Stomach (tissue), 4 donors: ENCODE measurements around the gene PHACTR3.

Experiments
- EP300 ChIP-seq: sonication (generic); formaldehyde crosslinking; IDR thresholded peaks from one replicate; pipeline ENCODE4 v1.6.1; 2017; ENCODE audit warnings: antibody characterized with exemption
- POLR2A ChIP-seq, 4 donors: fragments of 450-650 bp; IDR thresholded peaks; one replicate each; pipeline ENCODE4 v1.6.1; 2016; ENCODE audit warnings: antibody characterized with exemption in 4 of 4, control low read depth in 2 of 4, mild to moderate bottlenecking in 1 of 4, moderate library complexity in 1 of 4
- POLR2AphosphoS5 ChIP-seq, 3 donors: sonication (generic); formaldehyde crosslinking; IDR thresholded peaks; one replicate each; pipeline ENCODE4 v1.6.1; 2016; ENCODE audit warnings: antibody characterized with exemption in 3 of 3
- TF ChIP-seq, protein P1 (sequence below), 7 experiments: fragments of 450-650 bp in 4 of 7; fragments of 200-600 bp in 3 of 7; sonication (generic) in 3 of 7; IDR thresholded peaks; one replicate each; pipeline ENCODE4 v1.5.1; 2016 to 2019; ENCODE audit warnings: antibody characterized with exemption in 7 of 7, control low read depth in 2 of 7, mild to moderate bottlenecking in 1 of 7

DNA sequence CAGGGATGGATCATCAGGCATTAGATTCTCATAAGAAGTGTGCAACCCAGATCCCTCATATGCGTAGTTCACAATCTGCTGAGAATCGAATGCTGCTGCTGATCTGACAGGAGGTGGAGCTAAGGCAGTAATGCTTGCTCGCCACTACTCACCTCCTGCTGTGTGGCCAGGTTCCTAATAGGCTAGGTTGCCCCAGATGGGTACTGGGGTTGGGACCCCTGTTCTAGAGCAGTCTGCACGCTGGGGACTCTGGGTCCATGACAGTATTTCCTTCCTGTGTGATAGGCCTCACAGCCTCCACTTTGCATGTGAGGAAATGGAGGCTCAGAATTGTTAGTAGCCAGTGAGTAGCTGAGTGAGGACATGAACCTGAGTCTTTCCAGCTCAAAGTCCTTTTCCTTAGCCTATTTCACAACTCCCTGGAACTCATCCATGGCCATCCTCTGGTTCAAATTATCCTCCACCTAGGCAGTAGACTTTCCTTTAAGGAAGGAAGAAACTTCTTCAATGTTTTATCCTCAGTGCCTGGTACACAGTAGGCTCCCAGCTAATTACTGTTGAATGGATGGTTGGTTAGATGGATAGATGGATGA, 211.9 kb downstream of the PHACTR3 start:
- TF ChIP-seq, protein P1, sequence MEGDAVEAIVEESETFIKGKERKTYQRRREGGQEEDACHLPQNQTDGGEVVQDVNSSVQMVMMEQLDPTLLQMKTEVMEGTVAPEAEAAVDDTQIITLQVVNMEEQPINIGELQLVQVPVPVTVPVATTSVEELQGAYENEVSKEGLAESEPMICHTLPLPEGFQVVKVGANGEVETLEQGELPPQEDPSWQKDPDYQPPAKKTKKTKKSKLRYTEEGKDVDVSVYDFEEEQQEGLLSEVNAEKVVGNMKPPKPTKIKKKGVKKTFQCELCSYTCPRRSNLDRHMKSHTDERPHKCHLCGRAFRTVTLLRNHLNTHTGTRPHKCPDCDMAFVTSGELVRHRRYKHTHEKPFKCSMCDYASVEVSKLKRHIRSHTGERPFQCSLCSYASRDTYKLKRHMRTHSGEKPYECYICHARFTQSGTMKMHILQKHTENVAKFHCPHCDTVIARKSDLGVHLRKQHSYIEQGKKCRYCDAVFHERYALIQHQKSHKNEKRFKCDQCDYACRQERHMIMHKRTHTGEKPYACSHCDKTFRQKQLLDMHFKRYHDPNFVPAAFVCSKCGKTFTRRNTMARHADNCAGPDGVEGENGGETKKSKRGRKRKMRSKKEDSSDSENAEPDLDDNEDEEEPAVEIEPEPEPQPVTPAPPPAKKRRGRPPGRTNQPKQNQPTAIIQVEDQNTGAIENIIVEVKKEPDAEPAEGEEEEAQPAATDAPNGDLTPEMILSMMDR (IDR thresholded peaks at IDR 0.05) = no peak
- TF ChIP-seq EP300 = no peak
- no peak for TF ChIP-seq POLR2AphosphoS5 (IDR thresholded peaks at IDR 0.05)
- TF ChIP-seq POLR2A (IDR thresholded peaks at IDR 0.05) = no peak
